Adrenal gland (tissue), 5 donors: Measurements from ENCODE around the gene SCIMP.
"Not testable (repeated sequence)": the region's sequence is repeated elsewhere in the genome, so short reads cannot be mapped to it uniquely, and the experiment has no call there.

Source experiments
- POLR2A ChIP-seq, 2 donors: fragments of 450-650 bp; IDR thresholded peaks; one replicate each; pipeline ENCODE4 v1.6.1; 2017; ENCODE audit warnings: antibody characterized with exemption in 2 of 2, mild to moderate bottlenecking in 2 of 2, moderate library complexity in 1 of 2
- TF ChIP-seq, protein P1 (sequence below), 6 experiments: fragments of 450-650 bp in 4 of 6; fragments of 200-600 bp in 2 of 6; sonication (generic) in 1 of 6; IDR thresholded peaks; 1 replicate in 5 of 6; 2 replicates in 1 of 6; pipeline versions ENCODE4 v1.5.1 to v1.8.0; 2016 to 2021; ENCODE audit warnings: antibody characterized with exemption in 6 of 6, mild to moderate bottlenecking in 2 of 6, moderate library complexity in 1 of 6
- donor health status: DM: no; HTN: no; CAD: no.

DNA sequence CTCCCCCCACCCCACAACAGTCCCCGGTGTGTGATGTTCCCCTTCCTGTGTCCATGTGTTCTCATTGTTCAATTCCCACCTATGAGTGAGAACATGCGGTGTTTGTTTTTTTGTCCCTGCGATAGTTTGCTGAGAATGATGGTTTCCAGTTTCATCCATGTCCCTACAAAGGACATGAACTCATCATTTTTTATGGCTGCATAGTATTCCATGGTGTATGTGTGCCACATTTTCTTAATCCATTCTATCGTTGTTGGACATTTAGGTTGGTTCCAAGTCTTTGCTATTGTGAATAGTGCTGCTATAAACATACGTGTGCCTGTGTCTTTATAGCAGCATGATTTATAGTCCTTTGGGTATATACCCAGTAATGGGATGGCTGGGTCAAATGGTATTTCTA lies 17.1 kb downstream of the SCIMP start:
- TF ChIP-seq, protein P1, sequence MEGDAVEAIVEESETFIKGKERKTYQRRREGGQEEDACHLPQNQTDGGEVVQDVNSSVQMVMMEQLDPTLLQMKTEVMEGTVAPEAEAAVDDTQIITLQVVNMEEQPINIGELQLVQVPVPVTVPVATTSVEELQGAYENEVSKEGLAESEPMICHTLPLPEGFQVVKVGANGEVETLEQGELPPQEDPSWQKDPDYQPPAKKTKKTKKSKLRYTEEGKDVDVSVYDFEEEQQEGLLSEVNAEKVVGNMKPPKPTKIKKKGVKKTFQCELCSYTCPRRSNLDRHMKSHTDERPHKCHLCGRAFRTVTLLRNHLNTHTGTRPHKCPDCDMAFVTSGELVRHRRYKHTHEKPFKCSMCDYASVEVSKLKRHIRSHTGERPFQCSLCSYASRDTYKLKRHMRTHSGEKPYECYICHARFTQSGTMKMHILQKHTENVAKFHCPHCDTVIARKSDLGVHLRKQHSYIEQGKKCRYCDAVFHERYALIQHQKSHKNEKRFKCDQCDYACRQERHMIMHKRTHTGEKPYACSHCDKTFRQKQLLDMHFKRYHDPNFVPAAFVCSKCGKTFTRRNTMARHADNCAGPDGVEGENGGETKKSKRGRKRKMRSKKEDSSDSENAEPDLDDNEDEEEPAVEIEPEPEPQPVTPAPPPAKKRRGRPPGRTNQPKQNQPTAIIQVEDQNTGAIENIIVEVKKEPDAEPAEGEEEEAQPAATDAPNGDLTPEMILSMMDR (IDR thresholded peaks at IDR 0.05) = not testable (repeated sequence)
- not testable (repeated sequence) for TF ChIP-seq POLR2A (IDR thresholded peaks at IDR 0.05)
